Fibroblast of lung (primary cell): ENCODE measurements around the gene DVL1. TPM values are rescaled to one million over a fixed set of nuclear protein-coding genes. Genes with fewer than 3 reads are reported as not detected.

Experiments used
- DNase-seq, 2 donors: peaks; one replicate each; pipeline versions ENCODE4 v3.0.0 to v3.0.0-alpha.2; 2010; ENCODE audit warnings: low read depth in 2 of 2
- H2AFZ ChIP-seq: 2 replicates; pipeline ENCODE4 v1.5.1; 2012; ENCODE audit warnings: low read length, control low read depth, inconsistent platforms
- H3K27ac ChIP-seq: 2 replicates; pipeline ENCODE4 v1.5.1; 2011; ENCODE audit warnings: low read length, control low read depth; ENCODE audit not compliant: insufficient read depth
- H3K27me3 ChIP-seq: 2 replicates; pipeline ENCODE4 v1.5.1; 2011; ENCODE audit warnings: mild to moderate bottlenecking, low read length; ENCODE audit not compliant: control insufficient read depth, insufficient read depth
- H3K36me3 ChIP-seq: 2 replicates; pipeline ENCODE4 v1.5.1; 2011; ENCODE audit warnings: low read length; ENCODE audit not compliant: control insufficient read depth, insufficient read depth
- H3K4me1 ChIP-seq: 2 replicates; pipeline ENCODE4 v1.5.1; 2011; ENCODE audit warnings: low read length; ENCODE audit not compliant: control insufficient read depth, insufficient read depth; ENCODE audit errors: extremely low read depth
- H3K4me2 ChIP-seq: 2 replicates; pipeline ENCODE4 v1.5.1; 2011; ENCODE audit warnings: low read length, control low read depth; ENCODE audit not compliant: insufficient read depth; ENCODE audit errors: extremely low read depth
- H3K4me3 ChIP-seq, 4 experiments: fragments of 200-600 bp in 1 of 4; sonication (generic) in 1 of 4; replicated peaks in 1 of 4; 2 replicates each; pipeline ENCODE4 v1.5.1; 2011 to 2016; ENCODE audit warnings: low read length in 4 of 4, low read depth in 3 of 4, mild to moderate bottlenecking in 3 of 4, control low read depth in 2 of 4, inconsistent platforms in 1 of 4, mixed read lengths in 1 of 4; ENCODE audit not compliant: insufficient read depth in 1 of 4; ENCODE audit errors: control extremely low read depth in 1 of 4
- H3K79me2 ChIP-seq: 2 replicates; pipeline ENCODE4 v1.5.1; 2012; ENCODE audit warnings: mild to moderate bottlenecking, low read length, inconsistent platforms; ENCODE audit not compliant: control insufficient read depth, insufficient read depth
- H3K9ac ChIP-seq: 2 replicates; pipeline ENCODE4 v1.5.1; 2011; ENCODE audit warnings: mild to moderate bottlenecking, low read length, control low read depth; ENCODE audit not compliant: insufficient read depth
- H3K9me3 ChIP-seq: 2 replicates; pipeline ENCODE4 v1.5.1; 2012; ENCODE audit warnings: low read depth, low read length; ENCODE audit not compliant: control insufficient read depth, insufficient read depth
- H4K20me1 ChIP-seq: 2 replicates; pipeline ENCODE4 v1.5.1; 2011; ENCODE audit warnings: low read length; ENCODE audit not compliant: control insufficient read depth, insufficient read depth; ENCODE audit errors: extremely low read depth
- EZH2 ChIP-seq: IDR thresholded peaks from 2 replicates; pipeline ENCODE4 v1.5.1; 2012; ENCODE audit warnings: low read length, control low read depth, mild to moderate bottlenecking; ENCODE audit errors: missing control alignments
- polyA plus RNA-seq, 2 donors: library from polyadenylated mRNA; depleted of rRNA in 1 of 2; stranded (reverse) in 1 of 2; unstranded in 1 of 2; fragments of >200 nt; gene quantifications; 2 replicates each; pipeline ENCODE4 v1.2.1, GENCODE V29; 2011 to 2012; ENCODE audit warnings: missing spikeins in 1 of 2
- total RNA-seq: library from RNA; depleted of rRNA; stranded (reverse); fragments of >200 nt; gene quantifications from 2 replicates; pipeline ENCODE4 v1.2.1, GENCODE V29; 2014
- TF ChIP-seq, protein P1 (sequence below), 2 donors: IDR thresholded peaks in 1 of 2; conservative IDR thresholded peaks in 1 of 2; 1 replicate in 1 of 2; 2 replicates in 1 of 2; pipeline ENCODE4 v1.5.1; 2011 to 2012; ENCODE audit warnings: low read length in 2 of 2, control low read depth in 1 of 2, inconsistent platforms in 1 of 2, low read depth in 1 of 2, mild to moderate bottlenecking in 1 of 2

Gene DVL1
- total and polyA plus RNA-seq, 2 donors (not counting 1 experiment from before 2014, with no cell fraction given) = 9.1 to 107 TPM

DNA sequence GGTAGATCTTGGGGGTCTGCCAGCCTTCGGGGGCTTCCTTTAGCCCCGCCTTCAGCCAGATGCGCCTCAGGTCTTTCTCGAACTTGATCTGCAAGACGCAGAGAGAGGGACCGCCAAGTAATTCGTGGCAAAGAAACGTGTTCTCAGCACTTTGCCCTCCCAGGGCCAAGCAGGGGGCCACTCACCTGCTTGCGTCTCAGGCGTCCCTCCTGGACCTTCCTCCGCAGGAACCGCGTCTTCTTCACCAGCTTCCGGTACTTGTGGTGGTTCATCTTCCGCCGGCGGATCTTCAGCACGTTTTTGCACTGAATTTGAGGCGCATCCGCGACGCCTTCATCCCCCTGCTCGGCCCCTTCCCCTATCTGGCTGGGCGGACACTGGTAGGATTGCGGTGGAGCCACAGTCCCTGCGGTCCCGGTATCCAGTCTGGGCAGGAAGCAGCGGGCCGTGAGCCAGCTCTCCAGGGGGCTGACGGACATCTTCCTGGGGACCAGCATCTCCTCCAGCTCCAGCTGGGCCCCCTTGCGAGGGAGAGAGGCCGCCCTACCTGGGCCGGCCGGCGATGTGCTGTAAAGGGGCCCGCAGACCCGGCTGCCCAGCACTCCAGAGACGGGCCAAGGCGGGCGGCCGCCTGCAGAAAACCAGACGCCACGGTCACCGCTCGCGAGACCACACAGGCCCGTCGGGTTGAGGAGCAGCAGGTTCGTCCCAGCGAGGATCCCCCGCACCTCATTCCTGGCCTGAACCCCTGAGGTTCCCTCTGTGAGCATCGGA, 24.8 kb upstream of the DVL1 start:
- Histone ChIP-seq H3K27me3 (no peaks in the 10 kb centered on the region), H3K79me2 (peaks cover 26% of the 10 kb centered on the region), H3K4me3 (peak overlapping the region; percentile 51 to 86 (median 72)), H3K4me2 (peak overlapping the region; percentile 86), H2AFZ (no peak overlapping the region), H3K9ac (peak overlapping the region; percentile 84), H3K36me3 (peaks cover 17% of the 10 kb centered on the region), H3K27ac (peak overlapping the region; percentile 73), H4K20me1 (no peaks in the 10 kb centered on the region), H3K4me1 (peaks cover 15% of the 10 kb centered on the region), H3K9me3 (no peaks in the 10 kb centered on the region)
- no peak for TF ChIP-seq EZH2
- TF ChIP-seq, protein P1, sequence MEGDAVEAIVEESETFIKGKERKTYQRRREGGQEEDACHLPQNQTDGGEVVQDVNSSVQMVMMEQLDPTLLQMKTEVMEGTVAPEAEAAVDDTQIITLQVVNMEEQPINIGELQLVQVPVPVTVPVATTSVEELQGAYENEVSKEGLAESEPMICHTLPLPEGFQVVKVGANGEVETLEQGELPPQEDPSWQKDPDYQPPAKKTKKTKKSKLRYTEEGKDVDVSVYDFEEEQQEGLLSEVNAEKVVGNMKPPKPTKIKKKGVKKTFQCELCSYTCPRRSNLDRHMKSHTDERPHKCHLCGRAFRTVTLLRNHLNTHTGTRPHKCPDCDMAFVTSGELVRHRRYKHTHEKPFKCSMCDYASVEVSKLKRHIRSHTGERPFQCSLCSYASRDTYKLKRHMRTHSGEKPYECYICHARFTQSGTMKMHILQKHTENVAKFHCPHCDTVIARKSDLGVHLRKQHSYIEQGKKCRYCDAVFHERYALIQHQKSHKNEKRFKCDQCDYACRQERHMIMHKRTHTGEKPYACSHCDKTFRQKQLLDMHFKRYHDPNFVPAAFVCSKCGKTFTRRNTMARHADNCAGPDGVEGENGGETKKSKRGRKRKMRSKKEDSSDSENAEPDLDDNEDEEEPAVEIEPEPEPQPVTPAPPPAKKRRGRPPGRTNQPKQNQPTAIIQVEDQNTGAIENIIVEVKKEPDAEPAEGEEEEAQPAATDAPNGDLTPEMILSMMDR (conservative IDR thresholded peaks at IDR 0.05 in 1 of 2, IDR thresholded peaks at IDR 0.05 in 1 of 2; ENCODE audit: low read depth in 1 of 2, low read length in 2 of 2) = no peak
- DNase-seq = no peak

DNA sequence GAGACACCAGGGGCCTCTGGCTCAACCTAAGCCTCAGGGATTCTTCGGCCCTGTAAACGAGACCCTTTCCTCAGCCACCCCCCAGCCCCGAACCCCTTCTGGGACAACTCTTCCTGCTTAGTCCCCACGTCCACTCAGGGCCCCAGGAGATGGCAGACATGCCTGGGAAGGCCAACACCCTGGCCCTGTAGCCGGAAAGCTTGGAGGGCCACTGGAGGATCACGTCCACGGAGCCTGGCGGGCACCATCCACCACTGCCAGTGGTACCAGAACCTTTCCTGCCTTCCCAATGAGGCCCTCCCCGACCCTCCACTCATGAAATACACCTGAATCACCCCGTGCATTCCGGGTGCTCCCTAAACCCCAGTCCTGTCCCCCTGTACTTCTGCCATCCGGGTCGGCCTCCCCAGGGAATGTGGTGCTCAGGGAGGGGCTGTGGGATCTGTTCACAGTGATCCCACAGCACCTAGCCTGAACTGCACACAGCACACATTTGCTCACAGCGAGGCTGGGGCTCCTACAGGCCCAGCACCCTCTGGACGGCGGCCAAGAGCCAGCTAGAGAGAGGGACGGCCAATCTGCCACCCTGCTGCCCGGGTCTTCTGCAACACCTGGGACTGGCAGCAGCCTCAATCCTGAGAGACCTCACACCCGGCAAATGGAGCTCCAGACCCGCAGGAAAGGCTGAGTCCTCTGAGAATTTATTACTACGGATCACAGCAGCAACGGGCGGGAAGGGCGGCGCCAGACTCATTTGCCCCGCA, 24.0 kb upstream of the DVL1 start:
- H2AFZ ChIP-seq = no peak overlapping the region
- no peak for DNase-seq
- H3K36me3 ChIP-seq = peaks cover 17% of the 10 kb centered on the region
- no peak overlapping the region for H3K27ac ChIP-seq
- TF ChIP-seq, protein P1 (conservative IDR thresholded peaks at IDR 0.05 in 1 of 2, IDR thresholded peaks at IDR 0.05 in 1 of 2; ENCODE audit: low read depth in 1 of 2, low read length in 2 of 2) = no peak
- no peak for TF ChIP-seq EZH2
- H3K9ac ChIP-seq = no peak overlapping the region
- H3K9me3 ChIP-seq = no peaks in the 10 kb centered on the region
- H3K4me2 ChIP-seq = peak overlapping the region; percentile 86
- peak overlapping the region in 2 of 4 experiments; percentile 10 to 72 for H3K4me3 ChIP-seq
- H3K4me1 ChIP-seq = peaks cover 15% of the 10 kb centered on the region
- no peaks in the 10 kb centered on the region for H4K20me1 ChIP-seq
- no peaks in the 10 kb centered on the region for H3K27me3 ChIP-seq
- H3K79me2 ChIP-seq = peaks cover 26% of the 10 kb centered on the region
